ENCODE measurements around the gene SRSF8. TPM values are rescaled to one million over a fixed set of nuclear protein-coding genes. Genes with fewer than 3 reads are reported as not detected.

The SRSF8 gene
- total and polyA plus RNA-seq, 9 of the 15 experiments (the other 6 are each of a cell fraction or from before 2014, with no cell fraction given), result 18.0 to 53.4 (median 27.9) TPM

DNA sequence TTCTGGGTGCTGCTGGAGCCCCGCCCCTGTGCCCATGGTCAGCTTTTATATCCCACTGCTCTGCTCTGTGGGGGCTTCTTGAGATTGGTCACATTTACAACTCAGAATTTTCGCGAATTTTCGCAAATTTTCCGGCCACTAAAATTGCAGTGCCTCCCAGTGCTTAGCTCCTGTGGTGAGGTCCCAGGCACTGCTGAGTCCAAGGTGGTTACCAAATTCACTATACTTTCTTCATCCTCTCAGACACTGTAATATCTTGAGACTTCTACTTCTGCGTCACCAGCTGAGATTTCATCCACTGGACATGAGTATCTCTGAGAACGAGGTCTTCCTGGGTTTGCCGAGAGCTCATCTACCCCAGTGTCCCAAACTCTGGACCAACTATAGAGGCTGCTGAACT is 8.8 kb upstream of the SRSF8 start (continued):
- TF ChIP-seq, protein P1, sequence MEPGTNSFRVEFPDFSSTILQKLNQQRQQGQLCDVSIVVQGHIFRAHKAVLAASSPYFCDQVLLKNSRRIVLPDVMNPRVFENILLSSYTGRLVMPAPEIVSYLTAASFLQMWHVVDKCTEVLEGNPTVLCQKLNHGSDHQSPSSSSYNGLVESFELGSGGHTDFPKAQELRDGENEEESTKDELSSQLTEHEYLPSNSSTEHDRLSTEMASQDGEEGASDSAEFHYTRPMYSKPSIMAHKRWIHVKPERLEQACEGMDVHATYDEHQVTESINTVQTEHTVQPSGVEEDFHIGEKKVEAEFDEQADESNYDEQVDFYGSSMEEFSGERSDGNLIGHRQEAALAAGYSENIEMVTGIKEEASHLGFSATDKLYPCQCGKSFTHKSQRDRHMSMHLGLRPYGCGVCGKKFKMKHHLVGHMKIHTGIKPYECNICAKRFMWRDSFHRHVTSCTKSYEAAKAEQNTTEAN (CRISPR knock-in tag; IDR thresholded peaks at IDR 0.05), result no peak
- TF ChIP-seq SUPT5H (IDR thresholded peaks at IDR 0.05), result no peak
- no peak for TF ChIP-seq HMG20A (CRISPR knock-in tag; conservative IDR thresholded peaks at IDR 0.05)
- TF ChIP-seq PRPF4 (IDR thresholded peaks at IDR 0.05; ENCODE audit: insufficient read depth, low read depth, low read length, poor library complexity, severe bottlenecking), result no peak
- no peak for TF ChIP-seq ARID2 (IDR thresholded peaks at IDR 0.05)
- TF ChIP-seq, protein P2, sequence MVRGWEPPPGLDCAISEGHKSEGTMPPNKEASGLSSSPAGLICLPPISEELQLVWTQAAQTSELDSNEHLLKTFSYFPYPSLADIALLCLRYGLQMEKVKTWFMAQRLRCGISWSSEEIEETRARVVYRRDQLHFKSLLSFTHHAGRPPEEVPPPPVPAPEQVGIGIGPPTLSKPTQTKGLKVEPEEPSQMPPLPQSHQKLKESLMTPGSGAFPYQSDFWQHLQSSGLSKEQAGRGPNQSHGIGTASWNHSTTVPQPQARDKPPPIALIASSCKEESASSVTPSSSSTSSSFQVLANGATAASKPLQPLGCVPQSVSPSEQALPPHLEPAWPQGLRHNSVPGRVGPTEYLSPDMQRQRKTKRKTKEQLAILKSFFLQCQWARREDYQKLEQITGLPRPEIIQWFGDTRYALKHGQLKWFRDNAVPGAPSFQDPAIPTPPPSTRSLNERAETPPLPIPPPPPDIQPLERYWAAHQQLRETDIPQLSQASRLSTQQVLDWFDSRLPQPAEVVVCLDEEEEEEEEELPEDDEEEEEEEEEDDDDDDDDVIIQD (CRISPR knock-in tag; IDR thresholded peaks at IDR 0.05), result no peak

DNA sequence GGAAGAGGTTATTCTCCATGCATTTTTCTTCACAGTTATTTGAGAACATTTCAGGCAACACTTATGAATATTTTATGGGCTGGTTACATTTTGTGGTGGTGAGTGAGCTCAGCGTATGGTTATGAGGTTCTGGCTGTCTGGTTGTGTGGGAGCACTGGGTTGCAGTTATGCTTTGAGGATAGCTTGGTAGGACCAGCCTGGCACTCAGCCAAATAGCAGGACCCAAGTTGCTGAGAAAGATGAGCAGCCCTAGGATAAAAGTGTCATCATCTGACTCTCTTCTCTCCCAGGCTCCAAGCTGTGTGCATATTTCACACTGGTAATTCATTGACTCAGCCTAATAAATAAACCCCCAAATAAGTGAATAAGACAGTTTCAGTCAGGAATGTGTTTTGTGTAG is 8.1 kb upstream of the SRSF8 start:
- intact Hi-C loops (cut with micrococcal nuclease), result no loop called here
- POLR2A ChIA-PET, result interaction anchor here (1.4 to 1.6 kb wide), 2 partner anchors 9 to 10 kb away, joined by 4 to 7 read pairs; partner anchors contain the start of gene SRSF8
- H3K9me3 ChIP-seq (replicated peaks; ENCODE audit: control insufficient read depth, insufficient read depth, low read depth, low read length), result no peaks in the 10 kb centered on the region
- no peaks in the 10 kb centered on the region for H3K79me2 ChIP-seq (ENCODE audit: control insufficient read depth, insufficient read depth, low read length)
- no peak overlapping the region for H3K4me2 ChIP-seq (ENCODE audit: insufficient read depth, low read length)
- in situ Hi-C loops (cut with MboI), result no loop called here
- no peak for ATAC-seq
- CTCF ChIA-PET (ENCODE audit: low intra/inter-chr PET ratio), result no interaction called here
- H3K9me1 ChIP-seq (ENCODE audit: control insufficient read depth, insufficient read depth, low read length), result no peaks in the 10 kb centered on the region
- H3K36me3 ChIP-seq (ENCODE audit: control insufficient read depth, insufficient read depth, low read length), result no peaks in the 10 kb centered on the region
- TF ChIP-seq ZNF445 (CRISPR knock-in tag; IDR thresholded peaks at IDR 0.05; ENCODE audit: low read depth), result no peak
- TF ChIP-seq ZNF707 (CRISPR knock-in tag; conservative IDR thresholded peaks at IDR 0.05), result no peak
- TF ChIP-seq NFIX (CRISPR knock-in tag; IDR thresholded peaks at IDR 0.05; ENCODE audit: low read depth), result peak; percentile 61
- TF ChIP-seq NFIC (IDR thresholded peaks at IDR 0.05), result peak; percentile 83
- WGBS (ENCODE audit: insufficient coverage, low coverage, missing lambda C conversion rate), result 9% methylated on average over 1 of the region's 1 CpG
- no peaks in the 10 kb centered on the region for H4K20me1 ChIP-seq (replicated peaks; ENCODE audit: control insufficient read depth, insufficient read depth, low read length)
- H2AFZ ChIP-seq (ENCODE audit: low read depth, low read length), result no peak overlapping the region
- no peak overlapping the region for H3K9ac ChIP-seq (ENCODE audit: insufficient read depth in 1 of 2, low read depth in 2 of 2, low read length in 2 of 2)
- DNase-seq (ENCODE audit: extremely low read depth in 1 of 4, low spot score in 3 of 4), result no peak
- peaks cover 0 to 17% of the 10 kb centered on the region in 2 experiments; a peak in 2 of 5 replicates for H3K27me3 ChIP-seq (ENCODE audit: control insufficient read depth in 2 of 2, insufficient read depth in 2 of 2, low read length in 2 of 2)
- no peak for FAIRE-seq
- no TSS peak for BruUV-seq (replicated peaks)
- no peaks in the 10 kb centered on the region for H3K4me1 ChIP-seq (replicated peaks in 1 of 2; ENCODE audit: control insufficient read depth in 2 of 2, insufficient read depth in 2 of 2, low read length in 2 of 2)
- no peak overlapping the region for H3K27ac ChIP-seq (ENCODE audit: extremely low read depth, low read depth, low read length)
- no peak overlapping the region for H3K4me3 ChIP-seq
